ENCODE measurements around the gene MYO1B. TPM values are rescaled to one million over a fixed set of nuclear protein-coding genes. Genes with fewer than 3 reads are reported as not detected.

MYO1B gene
- total RNA-seq, 1 experiment from 2014 or later = 43.6 TPM

- Mint-ChIP-seq H3K4me3 (no peak overlapping the region), H3K36me3 (peaks cover 44% of the 10 kb centered on the region), H3K4me1 (no peaks in the 10 kb centered on the region), H3K27ac (no peak overlapping the region), H3K27me3 (ENCODE audit: low read depth) (no peaks in the 10 kb centered on the region), H3K9me3 (no peaks in the 10 kb centered on the region)
- DNase-seq (ENCODE audit: low spot score) (no peak), ATAC-seq (no peak)
- ChIA-PET POLR2A (no interaction called here), CTCF (no interaction called here)
- TF ChIP-seq HMGA2 (CRISPR knock-in tag; IDR thresholded peaks at IDR 0.05) = no peak
- no peak for TF ChIP-seq JUN (CRISPR knock-in tag; IDR thresholded peaks at IDR 0.05)
- no peak for TF ChIP-seq FOXP1 (CRISPR knock-in tag; IDR thresholded peaks at IDR 0.05; ENCODE audit: borderline replicate concordance)
- TF ChIP-seq GTF2I (CRISPR knock-in tag; conservative IDR thresholded peaks at IDR 0.05) = no peak
- no peak for TF ChIP-seq CTCF (IDR thresholded peaks at IDR 0.05)
- no peak for TF ChIP-seq AR (CRISPR knock-in tag; IDR thresholded peaks at IDR 0.05)
- TF ChIP-seq USF2 (CRISPR knock-in tag; IDR thresholded peaks at IDR 0.05) = no peak
- TF ChIP-seq ATF2 (CRISPR knock-in tag; IDR thresholded peaks at IDR 0.05; ENCODE audit: borderline replicate concordance, low read depth) = no peak
- TF ChIP-seq E2F4 (CRISPR knock-in tag; IDR thresholded peaks at IDR 0.05; ENCODE audit: borderline replicate concordance, low read depth) = no peak
- TF ChIP-seq ARID4B (CRISPR knock-in tag; IDR thresholded peaks at IDR 0.05; ENCODE audit: borderline replicate concordance) = no peak
- no peak for TF ChIP-seq ERG (CRISPR knock-in tag; IDR thresholded peaks at IDR 0.05)
- no peak for TF ChIP-seq HMGXB4 (CRISPR knock-in tag; IDR thresholded peaks at IDR 0.05)
- no peak for TF ChIP-seq ZNF232 (CRISPR knock-in tag; IDR thresholded peaks at IDR 0.05)
- TF ChIP-seq SMAD4 (CRISPR knock-in tag; IDR thresholded peaks at IDR 0.05) = no peak
- no peak for TF ChIP-seq ZNF396 (CRISPR knock-in tag; IDR thresholded peaks at IDR 0.05; ENCODE audit: borderline replicate concordance)
- no peak for TF ChIP-seq PREB (CRISPR knock-in tag; IDR thresholded peaks at IDR 0.05; ENCODE audit: borderline replicate concordance)
- TF ChIP-seq TEAD4 (CRISPR knock-in tag; IDR thresholded peaks at IDR 0.05) = no peak
- TF ChIP-seq FOXK1 (CRISPR knock-in tag; IDR thresholded peaks at IDR 0.05) = no peak
Measured at GRCh38 chr2:191385416-191386160, 140.4 kb downstream of the MYO1B start.
